SW 1271 (cell line): ENCODE measurements around the gene ESM1.

Experiments
- DNase-seq, 2 experiments: peaks; one replicate each; lab custom pipeline; 2025; lab: John Stamatoyannopoulos, UW

Gene ESM1

GRCh38 chr5:54981928-54982327 is 3.5 kb downstream of the ESM1 start:
- DNase-seq = no peak

- DNase-seq = no peak
Observed at GRCh38 chr5:54975701-54976100, 9.7 kb downstream of the ESM1 start.

GRCh38 chr5:54969856-54970828 is 15.3 kb downstream of the ESM1 start:
- DNase-seq = no peak

- DNase-seq = no peak
Observed at GRCh38 chr5:54969242-54969641, 16.2 kb downstream of the ESM1 start.

- no peak for DNase-seq
Observed at GRCh38 chr5:54965806-54966205, 19.6 kb downstream of the ESM1 start.

GRCh38 chr5:54964405-54964804 is 21.0 kb downstream of the ESM1 start:
- no peak for DNase-seq

GRCh38 chr5:54959673-54960418 is 25.5 kb downstream of the ESM1 start:
- DNase-seq = peak; percentile 11 to 35

GRCh38 chr5:54956922-54957321 is 28.5 kb downstream of the ESM1 start:
- no peak for DNase-seq

- no peak for DNase-seq
Observed at GRCh38 chr5:54947187-54947586, 38.2 kb downstream of the ESM1 start.

- no peak for DNase-seq
Observed at GRCh38 chr5:54946306-54946819, 39.0 kb downstream of the ESM1 start.

- DNase-seq = peak in 1 of 2 experiments; percentile 32
Observed at GRCh38 chr5:54944364-54944763, 41.0 kb downstream of the ESM1 start.

- no peak for DNase-seq
Observed at GRCh38 chr5:54942064-54942778, 43.2 kb downstream of the ESM1 start.

GRCh38 chr5:54936201-54936600 is 49.2 kb downstream of the ESM1 start:
- DNase-seq = no peak

- no peak for DNase-seq
Observed at GRCh38 chr5:54932789-54933188, 52.6 kb downstream of the ESM1 start.

GRCh38 chr5:54930736-54931135 is 54.7 kb downstream of the ESM1 start:
- DNase-seq = no peak
